HCT116 (cell line): ENCODE measurements around the gene CEP112. TPM values are rescaled to one million over a fixed set of nuclear protein-coding genes. Genes with fewer than 3 reads are reported as not detected.

Experiments used
- ATAC-seq: fragments of 200-7000 bp; cut with Tn5 transposase; 2 replicates; pipeline ENCODE4 v1.9.1; 2020; ENCODE audit warnings: mild to moderate bottlenecking, moderate library complexity
- BruUV-seq: library from RNA; stranded (reverse); fragments of 400-500 nt; replicated peaks from 2 replicates; lab custom pipeline; 2021; lab: Mats Ljungman, UMichigan
- CTCF ChIA-PET: fragments of 300-600 bp; sonication (Branson Sonifier 250); formaldehyde crosslinking; loops from one replicate; lab custom pipeline; 2021; ENCODE audit warnings: antibody characterized with exemption; lab: Charles Lee
- POLR2A ChIA-PET: fragments of 300-600, 350-600 bp; sonication (Branson Sonifier 250); formaldehyde crosslinking; loops from one replicate; lab custom pipeline; 2021; ENCODE audit warnings: antibody characterized with exemption; lab: Charles Lee
- RAD21 ChIA-PET, 2 experiments: fragments of 300-600 bp; sonication (Branson Sonifier 250); formaldehyde crosslinking; loops; one replicate each; lab custom pipeline; 2023; ENCODE audit warnings: low total read pairs in 2 of 2; ENCODE audit not compliant: uncharacterized antibody in 2 of 2, unreplicated experiment in 2 of 2, low non-redundant PET in 1 of 2; lab: Charles Lee
- DNase-seq: peaks from one replicate; pipeline ENCODE4 v3.0.0-alpha.2; 2010; ENCODE audit warnings: low read depth, low spot score
- H2AFZ ChIP-seq: fragments of 200-600 bp; shearing (Covaris generic), sonication (generic); 2 replicates; pipeline ENCODE4 v1.6.1; 2017; ENCODE audit warnings: low read depth, mixed run types, mixed read lengths, antibody characterized with exemption, low read length; ENCODE audit not compliant: poor library complexity, severe bottlenecking
- H3K27ac ChIP-seq: 2 replicates; pipeline ENCODE4 v1.5.1; 2012; ENCODE audit warnings: low read depth, low read length
- H3K27me3 ChIP-seq: fragments of 200-600 bp; sonication (generic); 2 replicates; pipeline ENCODE4 v1.6.1; 2016; ENCODE audit warnings: mixed run types, low read length, mixed read lengths; ENCODE audit not compliant: insufficient read depth
- H3K36me3 ChIP-seq, 2 experiments: fragments of 200-500 bp in 1 of 2; fragments of 200-600 bp in 1 of 2; sonication (Bioruptor generic) in 1 of 2; sonication (generic) in 1 of 2; 2 replicates each; pipeline versions ENCODE4 v1.5.1 to v1.6.1; 2014 to 2016; ENCODE audit warnings: low read length in 2 of 2, inconsistent platforms in 1 of 2, mixed read lengths in 1 of 2, mixed run types in 1 of 2; ENCODE audit not compliant: insufficient read depth in 2 of 2, control insufficient read depth in 1 of 2
- H3K4me1 ChIP-seq, 2 experiments: fragments of 200-600 bp in 1 of 2; sonication (generic) in 1 of 2; 2 replicates each; pipeline versions ENCODE4 v1.5.1 to v1.6.1; 2012 to 2017; ENCODE audit warnings: low read length in 2 of 2, inconsistent platforms in 1 of 2, mild to moderate bottlenecking in 1 of 2, mixed read lengths in 1 of 2, mixed run types in 1 of 2, moderate library complexity in 1 of 2; ENCODE audit not compliant: insufficient read depth in 2 of 2, control insufficient read depth in 1 of 2
- H3K4me2 ChIP-seq: fragments of 200-600 bp; sonication (generic); 2 replicates; pipeline ENCODE4 v1.6.1; 2017; ENCODE audit warnings: mixed run types, low read length, mixed read lengths
- H3K4me3 ChIP-seq, 2 experiments: fragments of 200-600 bp in 1 of 2; sonication (generic) in 1 of 2; replicated peaks in 1 of 2; 2 replicates each; pipeline ENCODE4 v1.5.1; 2011 to 2016; ENCODE audit warnings: low read length in 2 of 2, control low read depth in 1 of 2, low read depth in 1 of 2, mild to moderate bottlenecking in 1 of 2, mixed read lengths in 1 of 2, mixed run types in 1 of 2
- H3K79me2 ChIP-seq: fragments of 200-600 bp; sonication (generic); 2 replicates; pipeline ENCODE4 v1.6.1; 2017; ENCODE audit warnings: mild to moderate bottlenecking, mixed run types, low read length, moderate library complexity, mixed read lengths; ENCODE audit not compliant: insufficient read depth
- H3K9ac ChIP-seq: fragments of 200-600 bp; sonication (generic); 2 replicates; pipeline ENCODE4 v1.6.1; 2016; ENCODE audit warnings: low read length, mixed read lengths
- H3K9me2 ChIP-seq: fragments of 200-600 bp; sonication (generic), shearing (Covaris generic); 2 replicates; pipeline ENCODE4 v1.6.1; 2017; ENCODE audit warnings: mixed run types, mild to moderate bottlenecking, moderate library complexity; ENCODE audit not compliant: insufficient read depth
- H3K9me3 ChIP-seq, 2 experiments: fragments of 200-500 bp in 1 of 2; fragments of 200-600 bp in 1 of 2; sonication (Bioruptor generic) in 1 of 2; sonication (generic) in 1 of 2; 2 replicates each; pipeline ENCODE4 v1.6.1; 2014 to 2017; ENCODE audit warnings: low read length in 2 of 2, mixed read lengths in 2 of 2, inconsistent platforms in 1 of 2, low read depth in 1 of 2, mild to moderate bottlenecking in 1 of 2, mixed run types in 1 of 2, moderate library complexity in 1 of 2; ENCODE audit not compliant: control insufficient read depth in 1 of 2, insufficient read depth in 1 of 2
- H4K20me1 ChIP-seq: fragments of 200-600 bp; sonication (generic), shearing (Covaris generic); 2 replicates; pipeline ENCODE4 v1.6.1; 2017; ENCODE audit warnings: mixed run types, mild to moderate bottlenecking, moderate library complexity; ENCODE audit not compliant: insufficient read depth
- ATF3 ChIP-seq: IDR thresholded peaks from 2 replicates; pipeline ENCODE4 v1.6.1; 2012
- CTCF ChIP-seq, 3 experiments: fragments of 200-600 bp in 1 of 3; sonication (generic) in 1 of 3; IDR thresholded peaks in 2 of 3; conservative IDR thresholded peaks in 1 of 3; 2 replicates each; pipeline ENCODE4 v1.5.1; 2012 to 2017; ENCODE audit warnings: low read depth in 2 of 3, low read length in 2 of 3, antibody characterized with exemption in 1 of 3, borderline replicate concordance in 1 of 3, control low read depth in 1 of 3, mild to moderate bottlenecking in 1 of 3, mixed read lengths in 1 of 3, mixed run types in 1 of 3, moderate library complexity in 1 of 3; ENCODE audit not compliant: insufficient read depth in 1 of 3
- EGR1 ChIP-seq: IDR thresholded peaks from 2 replicates; pipeline ENCODE4 v1.6.1; 2012; ENCODE audit warnings: low read depth
- MAX ChIP-seq: IDR thresholded peaks from 2 replicates; pipeline ENCODE4 v1.6.1; 2012
- POLR2AphosphoS5 ChIP-seq: IDR thresholded peaks from 2 replicates; pipeline ENCODE4 v1.6.1; 2011; ENCODE audit warnings: mild to moderate bottlenecking, low read depth, low read length, moderate library complexity
- SIN3A ChIP-seq: IDR thresholded peaks from 2 replicates; pipeline ENCODE4 v1.6.1; 2012; ENCODE audit warnings: low read depth
- YY1 ChIP-seq: IDR thresholded peaks from 2 replicates; pipeline ENCODE4 v1.6.1; 2011; ENCODE audit warnings: low read length, low read depth, moderate library complexity, mild to moderate bottlenecking; ENCODE audit not compliant: insufficient replicate concordance; ENCODE audit errors: extremely low read depth
- ZFX ChIP-seq: fragments of 450-650 bp; IDR thresholded peaks from 2 replicates; pipeline ENCODE4 v1.6.1; 2017
- intact Hi-C: fragments of 100-400 bp; cut with micrococcal nuclease; formaldehyde crosslinking; loops from 2 replicates; pipeline ENCODE4 v1.10.0; 2022
- total RNA-seq: library from RNA; stranded (reverse); gene quantifications from one replicate; pipeline ENCODE4 v1.2.1, GENCODE V29; 2021; ENCODE audit not compliant: unreplicated experiment

The CEP112 gene
- total RNA-seq, 1 experiment from 2014 or later = 10.9 TPM

- Histone ChIP-seq H3K9me3 (no peaks in the 10 kb centered on the region), H3K4me3 (no peak overlapping the region), H4K20me1 (no peaks in the 10 kb centered on the region), H3K9me2 (no peaks in the 10 kb centered on the region), H3K27ac (no peak overlapping the region), H3K4me2 (no peak overlapping the region), H3K36me3 (no peaks in the 10 kb centered on the region), H3K9ac (no peak overlapping the region), H3K79me2 (no peaks in the 10 kb centered on the region)
- intact Hi-C loops = no loop called here
- no peak for DNase-seq
- ChIA-PET RAD21 (no interaction called here), POLR2A (no interaction called here)
- BruUV-seq = no TSS peak
- ATAC-seq = no peak
- TF ChIP-seq MAX (no peak), ZFX (no peak), SIN3A (no peak), CTCF (IDR thresholded peaks at IDR 0.05 in 2 of 3, conservative IDR thresholded peaks at IDR 0.05 in 1 of 3; ENCODE audit: borderline replicate concordance in 1 of 3, insufficient read depth in 1 of 3, low read depth in 2 of 3, low read length in 2 of 3) (no peak), ATF3 (no peak), POLR2AphosphoS5 (no peak), YY1 (no peak), EGR1 (no peak)
- TF ChIP-seq, all 23 proteins: peak for 0
- CTCF ChIA-PET = no interaction called here
- Histone ChIP-seq H3K27me3 (no peaks in the 10 kb centered on the region), H2AFZ (no peak overlapping the region), H3K4me1 (peaks cover 0 to 15% of the 10 kb centered on the region in 2 experiments; a peak in 2 of 4 replicates)
Measured at GRCh38 chr17:65657251-65657828, 534.6 kb downstream of the CEP112 start.
